ENCODE results near the gene EIF4H.

EIF4H gene

DNA sequence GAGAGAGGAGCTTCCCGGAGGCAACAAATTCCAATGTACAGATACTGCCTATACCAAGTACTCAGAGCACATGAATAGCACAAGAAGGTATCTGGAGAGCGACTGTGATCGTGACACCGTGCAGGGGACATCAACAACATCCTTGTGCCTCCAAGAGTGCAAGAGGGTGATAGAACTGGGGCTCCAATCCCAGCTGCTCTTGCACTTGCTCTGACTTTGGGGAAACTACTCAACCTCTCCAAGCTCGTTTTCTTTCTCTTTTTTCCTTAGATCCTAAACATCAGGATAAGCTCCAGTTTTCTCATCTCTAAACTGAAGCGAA is 67.9 kb downstream of the EIF4H start:
- Histone ChIP-seq H3K36me3 (peaks cover 41 to 98% (median 83%) of the 10 kb centered on the region in 3 donors), H3K27ac (no peak overlapping the region), H3K4me3 (no peak overlapping the region), H3K27me3 (no peaks in the 10 kb centered on the region), H3K4me1 (no peaks in the 10 kb centered on the region), H3K9me3 (no peaks in the 10 kb centered on the region)
- no peak for TF ChIP-seq CTCF (IDR thresholded peaks at IDR 0.05)
- no peak for DNase-seq
- intact Hi-C loops (cut with DNase I; ENCODE audit: low total_unique reads), result no loop called here

- Histone ChIP-seq H3K4me3 (no peak overlapping the region), H3K36me3 (peaks cover 49 to 98% (median 82%) of the 10 kb centered on the region in 3 donors), H3K27ac (no peak overlapping the region), H3K4me1 (no peaks in the 10 kb centered on the region), H3K27me3 (no peaks in the 10 kb centered on the region), H3K9me3 (no peaks in the 10 kb centered on the region)
- DNase-seq, result no peak
- no peak for TF ChIP-seq CTCF (IDR thresholded peaks at IDR 0.05)
- intact Hi-C loops (cut with DNase I; ENCODE audit: low total_unique reads), result no loop called here
Measured at GRCh38 chr7:74246497-74246896, 72.3 kb downstream of the EIF4H start.

Measured in tibial artery (tissue), 4 donors.